ENCODE data around the gene IGFALS.

Gene IGFALS

DNA sequence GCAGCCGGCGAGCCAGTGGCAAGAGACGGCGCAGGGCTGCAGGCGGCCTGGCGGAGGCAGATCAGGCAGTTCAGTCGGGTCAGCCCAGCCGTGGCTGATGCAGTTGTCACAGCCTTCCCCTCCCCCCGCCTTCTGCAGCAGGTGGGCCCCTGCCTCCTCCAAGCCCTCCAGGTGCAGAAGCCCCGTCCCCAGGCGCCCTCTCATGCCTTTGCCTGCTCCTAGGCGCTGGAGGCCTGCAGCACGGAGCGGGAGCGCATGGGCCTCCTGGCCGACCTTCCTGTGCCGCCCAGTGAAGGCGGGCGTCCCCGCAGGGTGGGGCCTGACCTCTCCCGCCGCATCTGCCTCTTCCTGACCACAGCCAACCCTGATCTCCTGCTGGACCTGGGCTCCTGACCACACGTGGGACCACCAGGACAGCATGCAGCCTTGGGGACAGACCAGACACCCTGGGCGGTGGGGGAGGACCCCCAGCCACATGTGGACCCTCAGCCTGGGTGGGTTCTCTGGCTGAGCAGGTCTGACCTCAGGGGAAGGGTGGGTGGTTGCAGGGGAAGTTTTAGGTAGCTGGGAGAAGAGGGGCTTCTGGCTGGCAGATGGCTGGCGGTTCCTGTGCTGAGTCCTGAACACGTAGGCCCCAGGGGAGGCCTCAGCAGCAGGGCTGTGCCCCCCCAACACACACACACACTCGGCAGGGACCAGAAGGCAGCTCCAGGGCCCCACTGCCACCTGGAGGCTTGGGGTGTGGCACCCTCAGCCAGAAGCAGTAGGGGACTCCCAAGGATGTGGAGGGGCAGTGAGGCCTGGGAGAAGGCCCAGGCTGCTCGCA is 17.4 kb downstream of the IGFALS start:
- no peak for DNase-seq (ENCODE audit: low spot score)

DNA sequence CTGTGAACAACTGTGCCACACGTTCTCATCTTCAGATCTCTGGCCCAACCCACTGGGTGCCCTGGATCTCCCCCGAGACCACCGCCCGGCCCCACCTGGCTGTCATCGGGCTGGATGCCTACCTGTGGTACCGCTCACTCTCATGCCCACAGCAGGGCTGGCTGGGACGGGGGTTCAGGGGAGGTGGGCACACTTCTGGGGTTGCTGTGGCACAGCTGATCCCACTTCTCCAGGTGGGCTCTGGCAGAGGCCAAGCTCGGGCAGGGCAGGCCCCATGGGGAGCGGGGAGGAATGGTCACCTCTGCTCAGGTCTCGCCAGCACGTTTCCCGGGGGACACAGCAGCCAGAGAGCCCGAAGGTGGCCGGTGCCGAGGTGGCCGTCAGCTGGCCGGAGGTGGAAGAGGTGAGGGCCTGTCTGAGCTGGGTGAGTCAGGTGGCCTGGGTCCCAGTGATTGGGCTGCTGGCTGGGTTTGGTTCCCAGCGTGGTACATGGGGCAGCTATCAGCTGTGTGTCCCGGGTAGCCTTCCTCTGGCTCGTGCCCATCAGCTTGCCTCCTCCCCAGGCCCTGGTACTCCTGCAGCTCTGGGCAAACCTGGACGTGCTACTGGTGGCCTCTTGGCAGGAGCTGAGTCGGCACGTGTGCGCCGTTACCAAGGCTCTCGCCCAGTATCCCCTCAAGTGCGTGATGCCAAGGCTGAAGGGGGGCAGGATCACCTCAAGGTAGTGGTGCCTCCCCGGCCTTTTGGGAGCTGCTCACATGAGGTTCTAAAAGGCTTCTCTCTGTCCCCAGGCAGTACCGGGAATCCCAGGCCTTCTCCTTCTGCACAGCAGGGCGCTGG is 18.3 kb downstream of the IGFALS start:
- no peak for DNase-seq (ENCODE audit: low spot score)

DNA sequence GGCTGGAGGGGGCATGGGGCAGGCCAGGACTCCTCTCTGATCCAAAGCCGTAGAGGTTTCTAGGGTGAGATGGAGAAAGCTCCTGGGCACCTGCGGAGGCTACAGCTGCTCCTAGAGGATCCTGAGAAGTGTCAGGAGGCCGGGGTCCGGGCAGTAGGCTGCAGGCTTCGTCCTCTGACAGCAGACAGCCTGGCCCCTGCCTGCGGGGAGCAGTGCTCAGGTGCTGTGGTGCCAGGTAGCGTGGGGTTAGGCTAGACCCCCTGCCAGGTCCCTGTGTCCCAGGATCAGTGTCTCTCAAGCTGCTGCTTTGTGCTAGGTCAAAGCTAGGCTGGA is 19.1 kb downstream of the IGFALS start:
- no peak for DNase-seq (ENCODE audit: low spot score)

DNA sequence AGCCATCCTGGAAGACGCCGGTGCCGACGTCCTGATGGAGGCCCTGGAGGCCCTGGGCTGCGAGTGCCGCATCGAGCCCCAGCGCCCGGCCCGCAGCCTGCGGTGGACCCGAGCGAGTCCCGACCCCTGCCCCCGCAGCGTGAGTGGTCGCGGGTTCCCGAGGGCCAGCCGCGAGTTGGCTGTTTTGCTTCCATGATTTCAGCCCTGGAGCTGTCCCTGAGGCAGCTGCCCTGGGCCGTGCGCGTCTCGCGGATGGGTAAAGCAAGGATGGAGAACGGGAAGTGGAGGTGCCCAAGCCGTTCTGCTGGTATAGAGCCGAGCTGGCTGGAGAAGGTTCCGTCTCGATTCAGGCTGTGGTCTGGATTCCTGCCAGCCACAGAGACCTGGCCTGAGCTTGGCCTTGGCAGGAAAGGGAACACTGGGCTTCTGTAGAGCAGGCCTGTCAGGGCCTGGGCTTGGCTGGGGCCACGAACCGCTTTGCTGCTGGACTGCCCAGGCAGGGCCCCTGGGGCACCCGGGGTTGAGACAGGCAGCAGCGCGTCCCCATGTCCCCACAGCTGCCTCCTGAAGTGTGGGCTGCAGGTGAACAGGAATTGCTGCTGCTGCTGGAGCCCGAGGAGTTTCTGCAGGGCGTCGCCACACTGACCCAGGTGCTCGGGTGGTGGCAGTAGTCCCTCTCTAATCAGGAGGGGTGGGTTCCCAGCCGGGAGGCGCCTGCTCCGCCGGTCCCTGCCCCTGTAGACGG is 19.6 kb downstream of the IGFALS start:
- DNase-seq (ENCODE audit: low spot score) = peak; percentile 45

DNA sequence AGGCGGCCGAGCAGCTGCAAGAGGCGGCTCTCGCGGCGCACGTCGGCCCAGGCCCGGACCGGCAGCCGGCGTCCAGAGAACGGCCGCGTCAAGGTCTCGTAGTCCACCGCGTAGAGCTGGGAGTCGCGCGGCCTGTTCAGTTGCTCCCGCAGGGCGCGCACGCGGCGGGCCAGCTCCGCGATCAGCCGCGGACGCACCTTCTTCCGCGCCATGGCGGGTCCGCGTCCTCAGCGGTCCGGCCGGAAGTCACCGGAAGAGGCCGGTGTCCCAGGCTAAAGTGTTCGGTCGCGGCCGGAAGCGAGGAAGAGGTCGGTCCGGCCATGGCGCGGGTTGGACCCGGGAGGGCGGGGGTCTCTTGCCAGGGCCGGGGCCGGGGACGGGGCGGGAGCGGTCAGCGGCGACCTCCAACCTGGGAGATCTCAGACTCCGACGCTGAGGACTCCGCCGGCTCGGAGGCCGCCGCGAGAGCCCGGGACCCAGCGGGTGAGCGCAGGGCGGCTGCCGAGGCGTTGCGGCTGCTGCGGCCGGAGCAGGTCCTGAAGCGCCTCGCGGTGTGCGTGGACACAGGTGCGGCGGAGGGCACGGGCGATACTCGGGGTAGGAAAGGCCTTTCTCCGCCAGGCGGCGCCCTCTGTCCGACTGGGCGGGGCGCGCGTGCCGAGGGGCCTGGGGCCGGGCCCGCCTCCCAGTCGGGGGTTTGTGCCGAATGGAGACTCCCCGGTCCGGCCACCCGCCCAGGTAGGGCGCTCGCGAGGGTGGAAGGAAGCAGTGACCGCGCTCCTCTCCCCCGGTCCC is 20.4 kb downstream of the IGFALS start, which contains the start of gene MRPS34:
Gene MRPS34 (minus strand): TSS at position 227 of the 795 bp plus-strand sequence. CDS start 15 bp downstream, at position 212.
- DNase-seq (ENCODE audit: low spot score) = peak; percentile 91

DNA sequence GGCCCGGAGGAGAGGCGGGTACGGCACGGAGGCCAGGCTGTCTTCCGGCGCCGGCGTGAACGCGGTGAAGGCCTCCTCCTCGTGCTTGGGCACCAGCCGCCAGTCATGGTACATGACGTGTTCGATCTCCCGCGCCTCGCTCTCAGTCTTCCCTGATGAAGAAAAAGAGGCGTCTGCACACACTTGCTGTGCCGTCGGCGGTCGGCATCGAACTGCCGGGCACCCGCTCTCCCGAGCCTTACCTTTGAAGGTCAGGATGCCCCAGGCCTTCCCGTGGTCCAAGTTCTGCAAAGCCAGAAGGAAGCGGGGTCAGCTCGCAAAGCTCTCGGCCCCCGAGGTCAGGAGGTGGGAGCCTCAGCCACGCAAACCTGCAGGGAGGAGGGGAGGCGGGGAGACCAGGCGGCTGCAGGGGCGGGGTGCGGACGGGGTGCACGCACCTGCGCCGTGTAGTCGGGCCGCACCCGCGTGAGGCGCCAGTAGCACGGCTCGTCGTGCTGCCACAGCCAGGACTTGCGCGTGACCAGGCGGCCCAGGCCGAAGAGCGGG is 21.1 kb downstream of the IGFALS start, which contains the start of gene EME2:
Gene EME2 (plus strand): TSS at position 449 of the 546 bp plus-strand sequence. CDS start 418 bp downstream, outside the sequence.
- DNase-seq (ENCODE audit: low spot score) = no peak

DNA sequence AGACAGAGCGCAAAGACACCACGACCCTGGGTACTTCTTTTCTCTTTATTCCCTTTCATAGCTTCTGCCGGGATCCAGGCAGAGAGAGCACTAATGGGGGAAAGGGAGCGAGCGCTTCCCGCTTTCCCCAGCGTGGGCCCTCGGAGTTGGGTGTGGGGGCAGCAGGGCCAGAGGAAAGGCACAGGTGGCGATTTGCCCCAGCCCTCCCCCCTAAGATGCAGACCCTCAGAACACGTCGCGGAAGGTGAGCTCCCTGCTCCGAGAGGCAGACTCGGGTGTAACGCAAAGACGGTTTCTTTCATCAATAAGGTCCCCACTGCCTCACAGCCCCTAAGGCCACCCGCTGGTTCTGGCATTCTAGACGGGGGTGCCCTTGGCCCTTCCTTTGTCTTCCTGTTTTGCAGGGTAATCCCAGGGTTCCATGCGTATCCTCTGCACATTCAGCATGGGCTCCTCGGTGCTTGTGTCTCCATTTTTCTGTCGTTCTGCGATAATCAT is 21.6 kb downstream of the IGFALS start:
- DNase-seq (ENCODE audit: low spot score) = no peak

DNA sequence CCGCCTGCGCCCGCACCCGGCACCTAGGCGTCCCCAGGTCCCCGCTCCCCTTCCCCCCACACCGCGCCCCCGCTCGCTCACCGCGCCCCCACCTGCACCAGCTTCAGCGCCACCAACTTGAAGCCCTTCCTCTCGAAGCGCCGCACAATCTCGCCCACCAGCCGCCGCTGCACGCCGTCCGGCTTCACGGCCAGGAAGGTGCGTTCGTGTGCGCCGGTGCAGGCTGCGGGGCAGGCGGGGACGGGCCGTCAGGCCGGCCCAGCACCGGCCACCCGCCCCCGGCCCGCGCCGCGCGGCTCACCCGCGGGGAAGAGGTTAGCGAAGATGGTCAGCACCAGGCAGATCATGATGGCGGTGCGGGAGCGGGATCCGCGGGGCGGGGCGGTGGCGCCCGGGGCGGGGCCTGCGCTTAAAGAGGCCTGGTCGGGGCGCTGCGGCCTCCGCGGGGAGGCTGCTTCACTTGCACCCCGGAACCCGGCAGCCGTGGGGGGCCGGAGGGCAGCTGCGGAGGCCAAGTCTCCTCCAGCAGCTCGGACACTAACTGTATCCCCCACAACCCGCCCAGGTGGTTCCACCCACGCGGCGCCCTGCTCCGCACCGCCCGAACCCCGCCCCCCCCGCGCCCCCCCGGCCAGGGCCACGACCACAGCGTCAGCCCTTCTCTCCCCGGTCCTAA is 22.2 kb downstream of the IGFALS start, which contains the start of gene NME3:
Gene NME3 (minus strand): TSS at position 356 of the 676 bp plus-strand sequence. CDS start 9 bp downstream, at position 347.
- DNase-seq (ENCODE audit: low spot score) = peak; percentile 92

DNA sequence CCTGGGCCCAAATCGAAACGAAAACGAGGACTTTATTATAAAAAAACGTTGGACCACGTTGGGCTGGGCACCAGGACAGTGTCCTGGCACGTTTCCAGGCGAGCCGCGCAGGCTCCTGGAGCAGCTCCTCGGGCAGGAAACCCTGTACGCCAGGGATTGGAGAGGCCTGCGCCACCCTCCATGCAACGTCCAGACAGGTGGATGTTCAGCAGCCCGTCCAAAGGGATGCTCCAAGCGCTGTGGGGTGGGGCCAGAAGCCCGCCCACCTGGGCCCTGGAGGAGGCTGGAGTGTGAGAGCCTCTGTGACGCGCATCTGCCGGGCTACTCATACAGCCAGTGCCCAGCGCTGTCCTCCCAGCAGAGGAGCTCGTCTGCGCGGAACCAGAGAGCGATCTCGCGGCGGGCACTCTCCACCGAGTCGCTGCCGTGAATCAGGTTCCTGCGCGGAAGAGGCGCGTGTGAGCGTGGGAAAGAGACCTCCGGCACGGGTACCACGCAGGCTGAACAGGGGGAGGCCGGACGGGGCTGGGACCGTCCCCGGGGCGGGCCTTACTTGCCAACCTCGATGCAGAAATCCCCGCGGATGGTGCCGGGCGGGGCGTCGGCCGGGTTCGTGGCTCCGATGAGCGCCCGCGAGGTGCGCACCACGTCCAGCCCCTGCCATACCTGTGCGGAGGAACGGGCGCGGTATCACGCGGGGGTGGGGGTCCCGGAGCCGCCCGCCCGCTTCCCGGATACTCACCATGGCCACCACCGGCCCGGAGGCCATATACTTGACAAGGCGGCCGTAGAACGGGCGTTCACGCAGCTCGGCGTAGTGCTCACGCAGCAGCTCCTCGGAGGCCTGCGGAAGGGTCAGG is 22.9 kb downstream of the IGFALS start:
- DNase-seq (ENCODE audit: low spot score) = peak; percentile 79

DNA sequence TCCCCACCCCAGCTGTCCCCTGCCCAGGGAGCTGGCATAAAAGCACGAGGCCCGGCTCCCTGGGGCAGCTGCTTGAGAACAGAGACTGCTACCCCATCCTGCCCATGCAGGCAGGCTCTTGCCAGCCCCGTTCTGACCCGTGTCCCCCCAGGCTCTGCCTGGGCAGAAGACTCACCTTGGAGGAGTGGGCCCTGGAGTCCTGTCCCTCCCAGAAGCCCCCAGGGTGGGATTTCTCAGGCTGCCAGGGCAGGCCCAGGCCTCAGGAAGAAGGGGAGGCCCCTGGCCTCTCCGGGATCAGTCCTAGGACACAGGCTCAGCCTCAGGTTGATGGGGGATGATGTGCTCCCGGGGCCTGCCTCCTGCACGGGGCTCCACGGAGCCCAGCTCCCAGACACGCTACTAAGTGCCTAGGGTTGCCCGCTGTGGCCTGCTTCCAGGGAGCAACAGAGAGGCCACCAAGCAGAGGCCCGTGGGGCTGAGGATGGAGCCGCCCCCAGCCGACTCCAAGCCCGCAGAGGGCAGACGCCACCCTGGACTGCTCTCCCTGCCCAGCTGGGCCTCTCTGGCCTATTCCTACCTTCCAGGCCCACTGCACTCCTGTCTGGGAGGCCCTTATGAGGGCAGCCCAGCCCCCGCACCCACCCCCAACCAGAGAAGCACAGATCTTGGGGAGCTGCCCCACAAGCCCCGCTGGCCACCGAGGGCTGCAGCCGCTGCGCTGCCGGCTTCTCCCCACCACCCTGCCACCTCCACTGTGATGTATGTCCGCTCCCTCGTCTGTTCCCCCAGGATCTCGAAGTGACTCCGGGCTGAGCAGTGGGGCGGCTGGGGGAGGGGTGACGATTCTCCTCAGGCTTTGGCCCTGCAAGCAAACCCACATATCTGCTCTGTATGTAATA is 23.9 kb downstream of the IGFALS start:
- no peak for DNase-seq (ENCODE audit: low spot score)

DNA sequence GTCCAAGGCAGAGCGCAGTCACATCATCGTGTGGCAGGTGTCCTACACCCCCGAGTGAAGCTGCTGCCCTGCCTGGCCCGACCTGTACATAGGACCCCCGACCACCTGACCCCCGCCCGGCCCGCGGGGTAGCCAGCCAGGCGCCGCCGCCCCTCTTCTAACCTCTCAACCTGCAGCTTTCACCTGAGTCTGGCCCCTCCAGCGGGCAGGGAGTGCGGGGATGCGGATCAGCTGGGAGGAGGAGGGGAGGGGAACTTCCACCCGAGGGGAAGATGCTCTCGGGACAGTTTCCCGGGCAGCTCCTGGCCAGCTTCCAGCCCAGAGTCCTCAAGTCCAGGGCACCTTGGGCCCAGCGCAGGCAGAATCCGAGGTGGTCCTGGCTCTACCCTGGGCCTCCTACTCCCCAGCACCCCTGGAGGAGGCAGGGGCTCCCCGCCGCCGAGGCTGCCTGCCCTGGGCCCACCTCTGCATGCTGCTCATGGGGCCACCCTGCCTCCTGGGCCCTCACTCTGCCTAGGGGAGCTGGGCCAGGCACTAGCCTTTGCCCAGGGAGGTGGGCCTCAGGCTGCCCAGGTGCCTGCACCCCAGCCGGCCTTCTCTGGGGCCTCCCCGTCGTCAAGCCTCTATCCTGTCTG is 24.6 kb downstream of the IGFALS start:
- no peak for DNase-seq (ENCODE audit: low spot score)

DNA sequence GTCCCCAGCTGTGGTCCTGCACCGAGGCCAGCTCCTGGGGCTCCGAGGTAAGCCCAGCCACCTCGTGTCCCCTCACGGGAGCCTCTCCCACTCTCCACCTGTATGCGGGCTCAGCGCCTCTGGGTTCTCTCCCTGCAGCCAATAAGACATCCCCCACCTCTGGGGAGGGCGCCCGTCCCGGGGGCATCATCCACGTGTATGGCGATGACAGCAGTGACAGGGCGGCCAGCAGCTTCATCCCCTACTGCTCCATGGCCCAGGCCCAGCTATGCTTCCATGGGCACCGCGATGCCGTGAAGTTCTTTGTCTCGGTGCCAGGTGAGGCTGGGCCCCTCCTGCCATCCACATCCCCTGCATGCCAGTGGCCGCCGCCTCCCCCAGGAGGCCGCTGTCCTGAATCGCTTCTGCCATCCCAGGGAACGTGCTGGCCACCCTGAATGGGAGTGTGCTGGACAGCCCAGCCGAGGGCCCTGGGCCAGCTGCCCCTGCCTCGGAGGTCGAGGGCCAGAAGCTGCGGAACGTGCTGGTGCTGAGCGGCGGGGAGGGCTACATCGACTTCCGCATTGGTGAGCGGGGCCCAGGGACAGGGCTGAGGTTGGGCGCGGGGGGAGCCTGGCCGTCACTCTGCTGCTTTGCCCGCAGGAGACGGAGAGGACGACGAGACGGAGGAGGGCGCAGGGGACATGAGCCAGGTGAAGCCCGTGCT is 25.3 kb downstream of the IGFALS start:
- DNase-seq (ENCODE audit: low spot score) = no peak

DNA sequence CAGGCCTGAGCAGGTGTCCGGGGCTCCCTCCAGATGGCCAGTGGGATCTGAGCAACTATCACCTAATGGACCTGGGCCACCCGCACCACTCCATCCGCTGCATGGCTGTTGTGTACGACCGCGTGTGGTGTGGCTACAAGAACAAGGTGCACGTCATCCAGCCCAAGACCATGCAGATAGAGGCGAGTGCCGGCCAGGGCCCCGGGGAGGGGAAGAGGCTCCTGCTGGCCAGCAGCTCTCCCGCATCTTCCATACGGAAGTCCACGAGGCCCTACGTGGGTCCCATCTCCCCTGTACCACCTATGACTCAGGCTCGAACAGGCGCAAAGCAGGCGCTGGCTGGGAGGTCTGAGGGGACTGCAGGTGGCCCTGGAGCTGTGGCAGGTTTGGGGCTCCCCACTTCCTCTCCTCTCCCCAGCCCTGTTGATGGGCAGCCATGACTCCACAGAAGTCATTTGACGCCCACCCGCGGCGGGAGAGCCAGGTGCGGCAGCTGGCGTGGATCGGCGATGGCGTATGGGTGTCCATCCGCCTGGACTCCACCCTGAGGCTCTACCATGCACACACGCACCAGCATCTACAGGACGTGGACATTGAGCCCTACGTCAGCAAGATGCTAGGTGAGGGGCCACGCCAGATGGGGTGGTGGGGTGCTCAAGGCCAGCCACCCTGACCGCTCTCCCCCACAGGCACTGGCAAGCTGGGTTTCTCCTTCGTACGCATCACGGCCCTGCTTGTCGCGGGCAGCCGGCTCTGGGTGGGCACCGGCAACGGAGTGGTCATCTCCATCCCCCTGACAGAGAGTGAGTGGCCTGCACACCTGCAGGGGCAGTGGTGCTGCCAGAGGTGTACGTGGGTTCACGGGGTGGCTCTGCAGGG is 26.1 kb downstream of the IGFALS start:
- DNase-seq (ENCODE audit: low spot score) = no peak

DNA sequence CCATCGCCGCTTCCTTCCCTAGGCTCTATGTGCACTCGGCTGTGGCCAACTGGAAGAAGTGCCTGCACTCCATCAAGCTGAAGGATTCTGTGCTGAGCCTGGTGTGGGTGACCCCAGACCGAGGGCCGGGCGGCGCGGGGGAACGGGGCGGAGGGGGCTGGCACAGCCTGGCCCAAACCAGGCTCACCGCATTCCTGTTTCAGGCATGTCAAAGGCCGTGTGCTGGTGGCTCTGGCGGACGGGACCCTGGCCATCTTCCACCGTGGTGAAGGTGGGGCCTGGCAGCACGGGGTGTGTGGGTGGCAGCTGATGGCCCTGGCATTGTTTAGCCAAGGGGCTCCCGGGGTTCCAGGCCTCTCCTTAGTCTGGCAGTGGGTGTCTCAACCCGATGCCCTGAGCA is 26.8 kb downstream of the IGFALS start:
- no peak for DNase-seq (ENCODE audit: low spot score)

DNA sequence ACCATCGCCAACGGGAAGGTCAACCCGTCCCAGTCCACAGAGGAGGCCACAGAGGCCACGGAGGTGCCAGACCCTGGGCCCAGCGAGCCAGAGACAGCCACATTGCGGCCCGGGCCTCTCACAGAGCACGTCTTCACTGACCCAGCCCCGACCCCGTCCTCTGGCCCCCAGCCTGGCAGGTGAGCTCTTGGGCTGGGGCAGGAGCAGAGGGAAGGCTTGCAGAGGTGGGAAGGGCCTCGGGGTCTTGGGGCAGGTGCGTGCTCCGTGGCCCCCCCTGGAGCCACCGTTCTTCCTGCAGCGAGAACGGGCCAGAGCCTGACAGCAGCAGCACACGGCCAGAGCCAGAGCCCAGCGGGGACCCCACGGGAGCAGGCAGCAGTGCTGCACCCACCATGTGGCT is 27.3 kb downstream of the IGFALS start:
- DNase-seq (ENCODE audit: low spot score) = no peak

DNA sequence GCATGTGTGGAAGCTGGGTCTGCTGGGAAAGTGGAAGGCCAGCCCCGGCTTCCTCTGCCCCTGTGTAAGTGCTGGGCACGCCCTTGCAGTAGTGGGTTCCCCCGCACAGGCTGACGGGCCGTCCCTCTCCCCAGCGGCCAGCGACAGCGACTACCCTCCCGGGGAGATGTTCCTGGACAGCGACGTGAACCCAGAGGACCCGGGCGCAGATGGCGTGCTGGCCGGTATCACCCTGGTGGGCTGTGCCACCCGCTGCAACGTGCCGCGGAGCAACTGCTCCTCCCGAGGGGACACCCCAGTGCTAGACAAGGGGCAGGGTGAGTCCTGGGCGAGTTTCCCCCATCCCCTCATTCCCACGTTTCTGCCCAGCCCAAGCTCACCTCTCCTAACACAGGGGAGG is 27.7 kb downstream of the IGFALS start:
- no peak for DNase-seq (ENCODE audit: low spot score)

Measured in AG20443 (cell line).